Measurements from ENCODE around the gene PTPRB. TPM values are rescaled to one million over a fixed set of nuclear protein-coding genes. Genes with fewer than 3 reads are reported as not detected.

PTPRB gene
- total RNA-seq, 1 experiment from 2014 or later = not detected

DNA sequence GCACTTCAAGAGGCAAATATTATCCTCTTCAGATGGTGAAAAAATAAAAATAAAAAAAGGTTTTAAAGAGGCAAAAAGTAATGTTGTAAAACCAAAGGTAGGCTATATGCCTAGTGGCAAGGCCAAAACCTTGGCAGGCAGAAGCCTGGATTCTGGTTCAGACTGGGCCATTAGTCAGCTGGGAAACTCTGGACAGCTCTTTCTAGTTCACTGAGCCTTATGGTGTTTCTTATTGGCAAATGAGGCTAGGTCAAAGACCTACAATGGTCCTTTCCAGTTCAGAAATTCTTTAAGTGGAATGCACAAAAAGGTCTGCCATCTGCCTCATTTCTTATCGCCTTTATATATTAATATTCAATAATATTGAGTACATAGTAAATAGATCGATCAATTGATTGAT, 44.6 kb downstream of the PTPRB start:
- POLR2A ChIA-PET (ENCODE audit: low non-redundant PET) = no interaction called here
- DNase-seq (ENCODE audit: low spot score) = no peak
- Histone ChIP-seq H3K27me3 (replicated peaks; ENCODE audit: insufficient read depth, low read depth, low read length, poor library complexity) (no peaks in the 10 kb centered on the region), H3K9me3 (ENCODE audit: low read depth, low read length, poor library complexity, severe bottlenecking) (no peaks in the 10 kb centered on the region), H3K27ac (ENCODE audit: low read depth, low read length, poor library complexity, severe bottlenecking) (no peak overlapping the region), H3K36me3 (ENCODE audit: insufficient read depth, low read length, poor library complexity, severe bottlenecking) (no peaks in the 10 kb centered on the region), H3K4me3 (ENCODE audit: low read depth, low read length, poor library complexity, severe bottlenecking) (no peak overlapping the region), H3K4me1 (ENCODE audit: insufficient read depth, low read length, poor library complexity, severe bottlenecking) (no peaks in the 10 kb centered on the region)
- CTCF ChIA-PET = interaction anchor here (0.6 kb wide), 1 partner anchor 141 kb away, joined by 7 read pairs; no protein-coding TSS in a partner anchor
- intact Hi-C loops (cut with micrococcal nuclease; ENCODE audit: unreplicated experiment) = no loop called here
- TF ChIP-seq, protein P1, sequence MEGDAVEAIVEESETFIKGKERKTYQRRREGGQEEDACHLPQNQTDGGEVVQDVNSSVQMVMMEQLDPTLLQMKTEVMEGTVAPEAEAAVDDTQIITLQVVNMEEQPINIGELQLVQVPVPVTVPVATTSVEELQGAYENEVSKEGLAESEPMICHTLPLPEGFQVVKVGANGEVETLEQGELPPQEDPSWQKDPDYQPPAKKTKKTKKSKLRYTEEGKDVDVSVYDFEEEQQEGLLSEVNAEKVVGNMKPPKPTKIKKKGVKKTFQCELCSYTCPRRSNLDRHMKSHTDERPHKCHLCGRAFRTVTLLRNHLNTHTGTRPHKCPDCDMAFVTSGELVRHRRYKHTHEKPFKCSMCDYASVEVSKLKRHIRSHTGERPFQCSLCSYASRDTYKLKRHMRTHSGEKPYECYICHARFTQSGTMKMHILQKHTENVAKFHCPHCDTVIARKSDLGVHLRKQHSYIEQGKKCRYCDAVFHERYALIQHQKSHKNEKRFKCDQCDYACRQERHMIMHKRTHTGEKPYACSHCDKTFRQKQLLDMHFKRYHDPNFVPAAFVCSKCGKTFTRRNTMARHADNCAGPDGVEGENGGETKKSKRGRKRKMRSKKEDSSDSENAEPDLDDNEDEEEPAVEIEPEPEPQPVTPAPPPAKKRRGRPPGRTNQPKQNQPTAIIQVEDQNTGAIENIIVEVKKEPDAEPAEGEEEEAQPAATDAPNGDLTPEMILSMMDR (conservative IDR thresholded peaks at IDR 0.05; ENCODE audit: low read depth, low read length) = no peak
- TF ChIP-seq EZH2 (IDR thresholded peaks at IDR 0.05; ENCODE audit: borderline replicate concordance, low read depth, low read length, poor library complexity, severe bottlenecking) = no peak
- no TSS peak for BruUV-seq (replicated peaks)

DNA sequence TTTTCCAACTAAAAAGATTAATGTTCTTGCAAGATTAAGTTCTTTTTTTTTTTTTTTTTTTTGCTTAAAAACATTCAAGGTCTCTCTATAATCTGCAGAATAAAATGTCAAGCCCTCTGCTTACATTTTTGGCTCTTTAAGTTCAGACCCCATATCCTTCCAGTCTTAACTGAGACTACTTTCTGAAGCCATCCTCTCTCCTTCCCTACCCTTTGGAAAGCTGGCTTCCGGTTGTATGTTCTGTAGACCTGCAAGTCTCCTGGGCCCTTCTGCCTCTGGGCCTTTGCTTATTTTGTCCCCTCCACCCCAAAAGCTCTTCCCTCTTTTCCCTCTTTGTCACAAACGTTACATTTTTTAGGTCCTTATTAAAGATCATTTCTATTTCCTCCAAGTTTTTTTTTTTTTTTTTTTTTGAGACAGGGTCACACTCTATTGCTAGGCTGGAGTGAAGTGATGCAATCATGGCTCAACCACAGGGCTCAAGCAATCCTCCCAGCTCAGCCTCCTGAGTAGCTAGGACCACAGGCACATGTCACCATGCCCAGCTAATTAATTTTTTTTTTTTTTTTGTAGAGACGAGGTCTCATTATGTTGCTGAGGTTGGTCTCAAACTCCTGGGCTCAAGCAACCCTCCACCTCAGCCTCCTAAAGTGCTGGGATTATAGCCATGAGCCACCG, 46.5 kb downstream of the PTPRB start:
- no peaks in the 10 kb centered on the region for H3K9me3 ChIP-seq (ENCODE audit: low read depth, low read length, poor library complexity, severe bottlenecking)
- H3K27ac ChIP-seq (ENCODE audit: low read depth, low read length, poor library complexity, severe bottlenecking) = no peak overlapping the region
- no TSS peak for BruUV-seq (replicated peaks)
- intact Hi-C loops (cut with micrococcal nuclease; ENCODE audit: unreplicated experiment) = loop anchor here (1.0 kb wide), 1 partner anchor 128 kb away; no protein-coding TSS in a partner anchor
- H3K4me1 ChIP-seq (ENCODE audit: insufficient read depth, low read length, poor library complexity, severe bottlenecking) = no peaks in the 10 kb centered on the region
- DNase-seq (ENCODE audit: low spot score) = no peak
- no peaks in the 10 kb centered on the region for H3K36me3 ChIP-seq (ENCODE audit: insufficient read depth, low read length, poor library complexity, severe bottlenecking)
- no peak overlapping the region for H3K4me3 ChIP-seq (ENCODE audit: low read depth, low read length, poor library complexity, severe bottlenecking)
- TF ChIP-seq, protein P1 (conservative IDR thresholded peaks at IDR 0.05; ENCODE audit: low read depth, low read length) = no peak
- no peak for TF ChIP-seq EZH2 (IDR thresholded peaks at IDR 0.05; ENCODE audit: borderline replicate concordance, low read depth, low read length, poor library complexity, severe bottlenecking)
- H3K27me3 ChIP-seq (replicated peaks; ENCODE audit: insufficient read depth, low read depth, low read length, poor library complexity) = no peaks in the 10 kb centered on the region
- ChIA-PET POLR2A (ENCODE audit: low non-redundant PET) (no interaction called here), CTCF (interaction anchor here (0.7 to 0.8 kb wide), 3 partner anchors 134 to 690 kb away, joined by 6 to 8 read pairs (median 7); no protein-coding TSS in a partner anchor)

DNA sequence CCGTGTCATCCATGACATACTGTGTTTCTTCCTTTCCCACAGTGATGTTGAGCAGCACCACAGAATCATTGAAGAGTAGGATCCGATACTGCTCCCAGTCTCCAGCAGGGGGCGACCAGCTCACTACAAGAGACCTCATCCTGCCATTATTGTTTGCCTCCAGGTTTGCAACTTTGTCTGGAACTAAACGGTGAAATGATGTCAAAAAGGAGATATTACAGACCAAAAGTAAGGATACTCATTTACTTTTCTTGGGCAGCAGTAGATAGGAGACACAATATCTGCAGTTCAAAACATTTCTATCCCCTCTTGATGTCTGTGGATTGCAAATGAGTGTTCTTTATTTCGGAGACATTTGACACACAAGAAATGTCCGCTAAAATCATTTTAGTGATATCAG, 47.2 kb downstream of the PTPRB start:
- Histone ChIP-seq H3K9me3 (ENCODE audit: low read depth, low read length, poor library complexity, severe bottlenecking) (no peaks in the 10 kb centered on the region), H3K4me3 (ENCODE audit: low read depth, low read length, poor library complexity, severe bottlenecking) (no peak overlapping the region), H3K4me1 (ENCODE audit: insufficient read depth, low read length, poor library complexity, severe bottlenecking) (no peaks in the 10 kb centered on the region), H3K27me3 (replicated peaks; ENCODE audit: insufficient read depth, low read depth, low read length, poor library complexity) (no peaks in the 10 kb centered on the region), H3K27ac (ENCODE audit: low read depth, low read length, poor library complexity, severe bottlenecking) (no peak overlapping the region), H3K36me3 (ENCODE audit: insufficient read depth, low read length, poor library complexity, severe bottlenecking) (no peaks in the 10 kb centered on the region)
- ChIA-PET CTCF (interaction anchor here (0.5 to 1.1 kb wide), 4 partner anchors 13 to 689 kb away, joined by 3 to 8 read pairs (median 5); no protein-coding TSS in a partner anchor), POLR2A (ENCODE audit: low non-redundant PET) (no interaction called here)
- peak; percentile 76 for DNase-seq (ENCODE audit: low spot score)
- intact Hi-C loops (cut with micrococcal nuclease; ENCODE audit: unreplicated experiment) = loop anchor here (1.0 kb wide), 1 partner anchor 128 kb away; no protein-coding TSS in a partner anchor
- no TSS peak for BruUV-seq (replicated peaks)
- no peak for TF ChIP-seq EZH2 (IDR thresholded peaks at IDR 0.05; ENCODE audit: borderline replicate concordance, low read depth, low read length, poor library complexity, severe bottlenecking)
- TF ChIP-seq, protein P1 (conservative IDR thresholded peaks at IDR 0.05; ENCODE audit: low read depth, low read length) = peak; percentile 90
